Spleen (tissue), 11 donors: ENCODE results near the gene TXNL1. TPM values are rescaled to one million over a fixed set of nuclear protein-coding genes. Genes with fewer than 3 reads are reported as not detected.
A peak's percentile ranks its signal among the peaks of the same experiment; 100 is the strongest.
"Not testable (repeated sequence)": the region's sequence is repeated elsewhere in the genome, so short reads cannot be mapped to it uniquely, and the experiment has no call there.

Experiments
- DNase-seq: peaks from one replicate; pipeline ENCODE4 v3.0.0-alpha.2; 2020
- H3K27ac ChIP-seq, 8 donors: fragments of 200-600 bp; sonication (generic) in 7 of 8; 1 replicate in 4 of 8; 2 replicates in 4 of 8; pipeline versions ENCODE4 v1.5.0 to v1.8.0; 2016 to 2021; ENCODE audit warnings: inconsistent platforms in 4 of 8, mild to moderate bottlenecking in 4 of 8, moderate library complexity in 1 of 8
- H3K27me3 ChIP-seq, 7 donors: fragments of 200-600 bp; sonication (generic) in 6 of 7; replicated peaks in 1 of 7; 1 replicate in 4 of 7; 2 replicates in 3 of 7; pipeline versions ENCODE4 v1.5.0 to v1.8.0; 2016 to 2021; ENCODE audit warnings: inconsistent platforms in 3 of 7, mild to moderate bottlenecking in 1 of 7
- H3K36me3 ChIP-seq, 6 donors: fragments of 200-600 bp; sonication (generic) in 5 of 6; 1 replicate in 4 of 6; 2 replicates in 2 of 6; pipeline versions ENCODE4 v1.5.0 to v1.8.0; 2016 to 2021; ENCODE audit warnings: inconsistent platforms in 2 of 6
- H3K4me1 ChIP-seq, 6 donors: fragments of 200-600 bp; sonication (generic) in 5 of 6; 1 replicate in 3 of 6; 2 replicates in 3 of 6; pipeline versions ENCODE4 v1.5.0 to v1.8.0; 2016 to 2021; ENCODE audit warnings: inconsistent platforms in 3 of 6
- H3K4me3 ChIP-seq, 8 donors: fragments of 200-600 bp; sonication (generic) in 7 of 8; 1 replicate in 4 of 8; 2 replicates in 4 of 8; pipeline versions ENCODE4 v1.5.0 to v1.8.0; 2016 to 2021; ENCODE audit warnings: inconsistent platforms in 4 of 8, mild to moderate bottlenecking in 4 of 8, moderate library complexity in 2 of 8
- H3K9me3 ChIP-seq, 8 donors: fragments of 200-600 bp; sonication (generic) in 7 of 8; 1 replicate in 4 of 8; 2 replicates in 4 of 8; pipeline versions ENCODE4 v1.5.0 to v1.8.0; 2016 to 2021; ENCODE audit warnings: inconsistent platforms in 4 of 8
- CTCF ChIP-seq, 11 experiments: fragments of 200-600 bp in 7 of 11; fragments of 450-650 bp in 4 of 11; sonication (generic) in 4 of 11; IDR thresholded peaks in 8 of 11; conservative IDR thresholded peaks in 3 of 11; 1 replicate in 7 of 11; 2 replicates in 4 of 11; pipeline versions ENCODE4 v1.4.0 to v1.8.0; 2016 to 2021; ENCODE audit warnings: antibody characterized with exemption in 11 of 11, inconsistent platforms in 4 of 11, mild to moderate bottlenecking in 1 of 11
- POLR2A ChIP-seq, 3 donors: fragments of 450-650 bp; IDR thresholded peaks; one replicate each; pipeline ENCODE4 v1.5.1; 2017; ENCODE audit warnings: antibody characterized with exemption in 3 of 3, mild to moderate bottlenecking in 1 of 3
- POLR2AphosphoS5 ChIP-seq, 3 donors: sonication (generic); formaldehyde crosslinking; IDR thresholded peaks; one replicate each; pipeline ENCODE4 v1.5.1; 2017; ENCODE audit warnings: antibody characterized with exemption in 3 of 3
- WGBS, 5 donors: extraction: QIAGEN DNeasy Blood & Tissue Kit in 3 of 5; methylation state at CpG; one replicate each; pipeline versions ENCODE4 v1.1.5 to v1.1.7; 2013 to 2018; 5-methylcytosine and 5-hydroxymethylcytosine counted together
- intact Hi-C: fragments of 100-400 bp; cut with DNase I; formaldehyde crosslinking; loops from one replicate; pipeline ENCODE4 v1.15.0; 2023; ENCODE audit warnings: low total_unique reads
- polyA plus RNA-seq, 3 donors: library from polyadenylated mRNA; stranded (reverse); fragments of 200-250 nt; gene quantifications; one replicate each; pipeline ENCODE4 v1.2.1, GENCODE V29; 2013
- total RNA-seq, 7 donors: library from RNA; depleted of rRNA in 3 of 7; stranded (reverse); fragments of >200 nt in 3 of 7; fragmentation: NEBNext Ultra II Directional in 4 of 7; extraction: Animal tissue kit (Norgen Biotek cat#: 25700) in 4 of 7; gene quantifications; one replicate each; pipeline versions ENCODE4 v1.1.0 to v1.2.1, GENCODE V29; 2016 to 2021
- donor health status: healthy with polysubstance abuse.
- donor health status: DM: no; HTN: no; CAD: no; lungs with moderate emphysema.
- donor health status: DM: no; HTN: no; CAD: no.
- donor health status: Bipolar disorder and iron deficiency.
- donor health status: healthy.
- donor health status: DM: no; HTN: no; CAD: no.
- donor health status: DM: yes; HTN: yes; CAD: no.

TXNL1 gene
- total and polyA plus RNA-seq, 10 donors = 35.5 to 61.0 (median 47.2) TPM

- H3K4me3 ChIP-seq = no peak overlapping the region
- H3K36me3 ChIP-seq = no peaks in the 10 kb centered on the region
- DNase-seq = no peak
- H3K27me3 ChIP-seq = no peaks in the 10 kb centered on the region
- intact Hi-C loops = loop anchor here (10.0 kb wide), 2 partner anchors 1160 to 1340 kb away; no protein-coding TSS in a partner anchor
- 27 to 64% (median 50%) methylated on average over 3 of the region's 3 CpGs for WGBS, 5 donors
- peaks cover 0 to 36% (median 18%) of the 10 kb centered on the region in 6 donors for H3K4me1 ChIP-seq
- H3K9me3 ChIP-seq = no peaks in the 10 kb centered on the region
- H3K27ac ChIP-seq = peak overlapping the region in 7 of 8 donors; percentile 10 to 67 (median 51)
- no peak for TF ChIP-seq POLR2AphosphoS5 (IDR thresholded peaks at IDR 0.05)
- TF ChIP-seq POLR2A (IDR thresholded peaks at IDR 0.05) = no peak
- TF ChIP-seq CTCF (IDR thresholded peaks at IDR 0.05 in 8 of 11, conservative IDR thresholded peaks at IDR 0.05 in 3 of 11) = no peak
Measured at GRCh38 chr18:56574861-56575260, 63.5 kb downstream of the TXNL1 start.

GRCh38 chr18:56572267-56572666 is 66.1 kb downstream of the TXNL1 start:
- not testable (repeated sequence) for H3K36me3 ChIP-seq, H3K4me3 ChIP-seq, H3K27ac ChIP-seq, DNase-seq, H3K9me3 ChIP-seq, H3K27me3 ChIP-seq
- intact Hi-C loops = loop anchor here (10.0 kb wide), 2 partner anchors 1157 to 1337 kb away; no protein-coding TSS in a partner anchor
- 96 to 98% (median 97%) methylated on average over 27 to 36 of the region's 36 CpGs for WGBS, 5 donors
- peaks cover 0 to 49% (median 20%) of the 10 kb centered on the region in 6 donors for H3K4me1 ChIP-seq

- DNase-seq = no peak
- Histone ChIP-seq H3K27me3 (no peaks in the 10 kb centered on the region), H3K4me3 (no peak overlapping the region), H3K9me3 (no peaks in the 10 kb centered on the region), H3K36me3 (no peaks in the 10 kb centered on the region), H3K27ac (peak overlapping the region in 4 of 8 donors; percentile 34 to 70 (median 63)), H3K4me1 (peaks cover 0 to 40% (median 14%) of the 10 kb centered on the region in 6 donors)
- TF ChIP-seq POLR2A (IDR thresholded peaks at IDR 0.05) (no peak), CTCF (IDR thresholded peaks at IDR 0.05 in 8 of 11, conservative IDR thresholded peaks at IDR 0.05 in 3 of 11) (no peak), POLR2AphosphoS5 (IDR thresholded peaks at IDR 0.05) (no peak)
- intact Hi-C loops = loop anchor here (10.0 kb wide), 2 partner anchors 1156 to 1336 kb away; no protein-coding TSS in a partner anchor
- 85 to 92% (median 90%) methylated on average over 3 of the region's 3 CpGs for WGBS, 5 donors
Measured at GRCh38 chr18:56570978-56571377, 67.4 kb downstream of the TXNL1 start.

GRCh38 chr18:56569416-56569815 is 69.0 kb downstream of the TXNL1 start:
- Histone ChIP-seq H3K27me3 (no peaks in the 10 kb centered on the region), H3K36me3 (no peaks in the 10 kb centered on the region), H3K9me3 (no peaks in the 10 kb centered on the region), H3K4me1 (peaks cover 0 to 37% (median 11%) of the 10 kb centered on the region in 6 donors), H3K4me3 (no peak overlapping the region), H3K27ac (peak overlapping the region in 6 of 8 donors; percentile 34 to 70 (median 56))
- DNase-seq = no peak
- WGBS, 5 donors = 19 to 39% (median 31%) methylated on average over 1 of the region's 1 CpG
- TF ChIP-seq POLR2A (IDR thresholded peaks at IDR 0.05) (no peak), CTCF (IDR thresholded peaks at IDR 0.05 in 8 of 11, conservative IDR thresholded peaks at IDR 0.05 in 3 of 11) (no peak), POLR2AphosphoS5 (IDR thresholded peaks at IDR 0.05) (no peak)
- intact Hi-C loops = no loop called here
